Occipital lobe (tissue), 2 donors: ENCODE measurements around the gene ADAMTS6. TPM values are rescaled to one million over a fixed set of nuclear protein-coding genes. Genes with fewer than 3 reads are reported as not detected.

Source experiments
- DNase-seq: peaks from one replicate; lab custom pipeline; 2025; lab: John Stamatoyannopoulos, UW
- total RNA-seq: library from RNA; depleted of rRNA; stranded (reverse); fragments of >200 nt; gene quantifications from one replicate; pipeline ENCODE4 v1.2.3, GENCODE V29; 2014

The ADAMTS6 gene
- total RNA-seq, 1 donor from 2014 or later, result 17.5 TPM

GRCh38 chr5:65475336-65475735 is 6.4 kb downstream of the ADAMTS6 start:
- no peak for DNase-seq

GRCh38 chr5:65474130-65474711 is 7.5 kb downstream of the ADAMTS6 start:
- DNase-seq, result no peak

GRCh38 chr5:65468633-65469032 is 13.1 kb downstream of the ADAMTS6 start:
- no peak for DNase-seq

GRCh38 chr5:65462139-65462705 is 19.5 kb downstream of the ADAMTS6 start:
- no peak for DNase-seq

- DNase-seq, result no peak
These were observed 20.2 kb downstream of the ADAMTS6 start for GRCh38 chr5:65461490-65461889.

GRCh38 chr5:65459995-65460394 is 21.7 kb downstream of the ADAMTS6 start:
- DNase-seq, result no peak

GRCh38 chr5:65455064-65455463 is 26.7 kb downstream of the ADAMTS6 start:
- DNase-seq, result no peak

GRCh38 chr5:65451436-65451835 is 30.3 kb downstream of the ADAMTS6 start:
- no peak for DNase-seq

- DNase-seq, result no peak
These were observed 35.0 kb downstream of the ADAMTS6 start for GRCh38 chr5:65446682-65447081.

GRCh38 chr5:65441800-65442199 is 39.9 kb downstream of the ADAMTS6 start:
- no peak for DNase-seq

GRCh38 chr5:65440456-65440855 is 41.3 kb downstream of the ADAMTS6 start:
- no peak for DNase-seq

- no peak for DNase-seq
These were observed 47.6 kb downstream of the ADAMTS6 start for GRCh38 chr5:65434122-65434521.

GRCh38 chr5:65426656-65427055 is 55.1 kb downstream of the ADAMTS6 start:
- DNase-seq, result no peak

- DNase-seq, result no peak
These were observed 58.1 kb downstream of the ADAMTS6 start for GRCh38 chr5:65423623-65424022.

GRCh38 chr5:65418661-65419060 is 63.1 kb downstream of the ADAMTS6 start:
- no peak for DNase-seq

- no peak for DNase-seq
These were observed 67.9 kb downstream of the ADAMTS6 start for GRCh38 chr5:65413822-65414221.

- no peak for DNase-seq
These were observed 68.9 kb downstream of the ADAMTS6 start for GRCh38 chr5:65412842-65413241.

- no peak for DNase-seq
These were observed 70.4 kb downstream of the ADAMTS6 start for GRCh38 chr5:65411356-65411755.

GRCh38 chr5:65395526-65396155 is 86.1 kb downstream of the ADAMTS6 start:
- DNase-seq, result no peak

- no peak for DNase-seq
These were observed 87.6 kb downstream of the ADAMTS6 start for GRCh38 chr5:65394087-65394486.

- DNase-seq, result no peak
These were observed 90.1 kb downstream of the ADAMTS6 start for GRCh38 chr5:65391591-65391990.

- no peak for DNase-seq
These were observed 91.5 kb downstream of the ADAMTS6 start for GRCh38 chr5:65390208-65390607.

GRCh38 chr5:65383859-65384258 is 97.9 kb downstream of the ADAMTS6 start:
- DNase-seq, result no peak
